B cell (primary cell): ENCODE results near the gene ABLIM3. TPM values are rescaled to one million over a fixed set of nuclear protein-coding genes. Genes with fewer than 3 reads are reported as not detected.

Experiments used
- ATAC-seq: fragments of 200-7000 bp; cut with Tn5 transposase; one replicate; pipeline ENCODE4 v1.10.0; 2021; ENCODE audit warnings: low read depth, mild to moderate bottlenecking, moderate number of reproducible peaks, moderate library complexity
- CTCF ChIA-PET: fragments of 350-600 bp; sonication (Branson Sonifier 250); formaldehyde crosslinking; loops from one replicate; lab custom pipeline; 2021; ENCODE audit warnings: antibody characterized with exemption, inconsistent platforms; lab: Charles Lee
- POLR2A ChIA-PET: fragments of 350-600 bp; sonication (Branson Sonifier 250); formaldehyde crosslinking; loops from one replicate; lab custom pipeline; 2021; ENCODE audit warnings: antibody characterized with exemption; lab: Charles Lee
- DNase-seq: peaks from one replicate; pipeline ENCODE4 v3.0.0; 2013
- H2AFZ ChIP-seq: 2 replicates; pipeline ENCODE4 v1.6.1; 2012; ENCODE audit warnings: mild to moderate bottlenecking, low read depth, low read length; ENCODE audit not compliant: insufficient read depth, poor library complexity, severe bottlenecking
- H3K27ac ChIP-seq, 2 donors: 1 replicate in 1 of 2; 2 replicates in 1 of 2; pipeline ENCODE4 v1.5.1; 2012 to 2013; ENCODE audit warnings: low read length in 2 of 2, mild to moderate bottlenecking in 2 of 2, moderate library complexity in 1 of 2
- H3K27me3 ChIP-seq, 4 experiments: fragments of 200-600 bp in 1 of 4; sonication (generic) in 1 of 4; replicated peaks in 1 of 4; 1 replicate in 2 of 4; 2 replicates in 2 of 4; pipeline versions ENCODE4 v1.6.1 to v1.7.0; 2013 to 2016; ENCODE audit warnings: low read length in 3 of 4, mild to moderate bottlenecking in 2 of 4, mixed read lengths in 1 of 4, moderate library complexity in 1 of 4; ENCODE audit not compliant: insufficient read depth in 4 of 4, control insufficient read depth in 3 of 4; ENCODE audit errors: control extremely low read depth in 1 of 4
- H3K36me3 ChIP-seq, 2 experiments: replicated peaks in 1 of 2; 1 replicate in 1 of 2; 2 replicates in 1 of 2; pipeline versions ENCODE4 v1.6.1 to v1.7.1; 2013; ENCODE audit warnings: low read length in 1 of 2; ENCODE audit not compliant: insufficient read depth in 2 of 2, control insufficient read depth in 1 of 2; ENCODE audit errors: control extremely low read depth in 1 of 2, extremely low read depth in 1 of 2
- H3K4me1 ChIP-seq, 2 donors: fragments of 200-600 bp in 1 of 2; sonication (generic) in 1 of 2; 1 replicate in 1 of 2; 2 replicates in 1 of 2; pipeline versions ENCODE4 v1.5.1 to v1.6.1; 2013 to 2017; ENCODE audit warnings: low read length in 2 of 2; ENCODE audit not compliant: control insufficient read depth in 2 of 2, insufficient read depth in 2 of 2
- H3K4me2 ChIP-seq: replicated peaks from 2 replicates; pipeline ENCODE3; 2012; ENCODE audit warnings: mild to moderate bottlenecking, low read depth, low read length; ENCODE audit not compliant: poor library complexity, severe bottlenecking
- H3K4me3 ChIP-seq, 5 experiments: fragments of 200-600 bp in 1 of 5; sonication (generic) in 1 of 5; 1 replicate in 3 of 5; 2 replicates in 2 of 5; pipeline versions ENCODE4 v1.5.1 to v1.7.0; 2011 to 2016; ENCODE audit warnings: low read length in 4 of 5, mild to moderate bottlenecking in 4 of 5, low read depth in 2 of 5, control low read depth in 1 of 5, moderate library complexity in 1 of 5; ENCODE audit not compliant: insufficient read depth in 1 of 5; ENCODE audit errors: control extremely low read depth in 1 of 5, extremely low read depth in 1 of 5
- H3K79me2 ChIP-seq: fragments of 200-600 bp; sonication (generic); one replicate; pipeline ENCODE4 v1.6.0; 2016; ENCODE audit warnings: low read length; ENCODE audit not compliant: control insufficient read depth, insufficient read depth
- H3K9ac ChIP-seq: fragments of 200-600 bp; sonication (generic); 2 replicates; pipeline ENCODE4 v1.6.1; 2017; ENCODE audit warnings: mild to moderate bottlenecking, low read length, moderate library complexity
- H3K9me3 ChIP-seq, 3 donors: one replicate each; pipeline versions ENCODE4 v1.6.1 to v1.7.1; 2013; ENCODE audit warnings: low read length in 2 of 3; ENCODE audit not compliant: control insufficient read depth in 2 of 3, insufficient read depth in 1 of 3; ENCODE audit errors: control extremely low read depth in 1 of 3
- H4K20me1 ChIP-seq: 2 replicates; pipeline ENCODE4 v1.6.0; 2012; ENCODE audit warnings: mild to moderate bottlenecking, low read length; ENCODE audit not compliant: insufficient read depth, control insufficient read depth, poor library complexity, severe bottlenecking
- H3K27ac Mint-ChIP-seq: one replicate; pipeline ENCODE4 v1.8.0; 2021; ENCODE audit warnings: mixed read lengths
- H3K27me3 Mint-ChIP-seq: one replicate; pipeline ENCODE4 v1.8.0; 2021; ENCODE audit warnings: mixed read lengths
- H3K4me1 Mint-ChIP-seq: one replicate; pipeline ENCODE4 v1.8.0; 2021; ENCODE audit warnings: mixed read lengths
- H3K4me3 Mint-ChIP-seq: one replicate; pipeline ENCODE4 v1.8.0; 2021; ENCODE audit warnings: mixed read lengths
- H3K9me3 Mint-ChIP-seq: one replicate; pipeline ENCODE4 v1.8.0; 2022; ENCODE audit warnings: mixed read lengths; ENCODE audit not compliant: insufficient read depth
- CTCF ChIP-seq: fragments of 200-600 bp; IDR thresholded peaks from one replicate; pipeline ENCODE4 v1.8.0; 2022; ENCODE audit warnings: antibody characterized with exemption, mild to moderate bottlenecking
- EZH2 ChIP-seq: IDR thresholded peaks from 2 replicates; pipeline ENCODE4 v1.6.1; 2012; ENCODE audit warnings: borderline replicate concordance, low read depth, mild to moderate bottlenecking, moderate library complexity, low read length; ENCODE audit not compliant: insufficient read depth, poor library complexity, severe bottlenecking
- WGBS: methylation state at CpG from one replicate; pipeline ENCODE4 v1.1.5; 2013; ENCODE audit warnings: missing lambda C conversion rate; ENCODE audit not compliant: insufficient coverage; 5-methylcytosine and 5-hydroxymethylcytosine counted together
- intact Hi-C: fragments of 100-400 bp; cut with micrococcal nuclease; formaldehyde crosslinking; loops from one replicate; pipeline ENCODE4 v1.10.0; 2022
- polyA plus RNA-seq: library from polyadenylated mRNA; depleted of rRNA; stranded (reverse); fragments of >200 nt; gene quantifications from 2 replicates; pipeline ENCODE4 v1.2.3, GENCODE V29; 2012
- total RNA-seq, 2 donors: library from RNA; stranded (reverse); fragments of 120-200 nt in 1 of 2; gene quantifications; 1 replicate in 1 of 2; 2 replicates in 1 of 2; pipeline versions ENCODE4 v1.2.3 to v1.2.4, GENCODE V29; 2013 to 2022

ABLIM3 gene
- total and polyA plus RNA-seq, 2 donors (not counting 1 experiment from before 2014, with no cell fraction given) = not detected

GRCh38 chr5:149153751-149154610, 12.7 kb downstream of the ABLIM3 start:
- Histone ChIP-seq H3K79me2 (no peaks in the 10 kb centered on the region), H3K4me1 (no peaks in the 10 kb centered on the region), H2AFZ (no peak overlapping the region), H3K9me3 (no peaks in the 10 kb centered on the region), H3K4me3 (no peak overlapping the region), H4K20me1 (no peaks in the 10 kb centered on the region), H3K36me3 (no peaks in the 10 kb centered on the region), H3K27ac (no peak overlapping the region), H3K27me3 (peaks cover 0 to 5% (median 1%) of the 10 kb centered on the region in 4 experiments), H3K9ac (no peak overlapping the region), H3K4me2 (no peak overlapping the region)
- Mint-ChIP-seq H3K4me3 (no peak overlapping the region), H3K27me3 (peaks cover 33% of the 10 kb centered on the region), H3K27ac (no peak overlapping the region), H3K4me1 (no peaks in the 10 kb centered on the region), H3K9me3 (no peaks in the 10 kb centered on the region)
- TF ChIP-seq EZH2 = no peak
- TF ChIP-seq CTCF = no peak
- ChIA-PET CTCF (no interaction called here), POLR2A (no interaction called here)
- WGBS = 82% methylated on average over 4 of the region's 8 CpGs
- ATAC-seq (no peak), DNase-seq (no peak)
- intact Hi-C loops = no loop called here

DNA sequence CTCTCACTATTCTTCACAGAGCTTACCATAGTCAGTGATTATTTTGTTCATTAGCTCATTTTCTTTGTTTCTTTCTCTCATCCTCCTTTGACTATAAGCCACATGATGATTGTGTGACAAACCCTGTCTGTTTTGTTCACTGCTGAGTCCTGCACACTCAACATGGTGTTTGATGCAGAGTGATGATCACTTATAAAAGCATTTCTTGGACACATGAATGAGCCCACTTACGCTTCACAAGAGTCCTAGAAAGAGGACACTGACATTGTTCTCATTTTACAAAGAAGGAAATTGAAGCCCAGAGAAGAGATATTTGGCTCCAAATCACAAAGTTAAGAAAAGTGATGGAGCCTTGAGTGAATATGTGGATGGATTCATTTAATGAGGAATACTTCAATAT, 13.4 kb downstream of the ABLIM3 start:
- Histone ChIP-seq H3K27ac (no peak overlapping the region), H3K4me1 (no peaks in the 10 kb centered on the region), H2AFZ (no peak overlapping the region), H4K20me1 (no peaks in the 10 kb centered on the region), H3K27me3 (peaks cover 0 to 5% (median 1%) of the 10 kb centered on the region in 4 experiments), H3K4me2 (no peak overlapping the region), H3K9me3 (no peaks in the 10 kb centered on the region), H3K36me3 (no peaks in the 10 kb centered on the region), H3K79me2 (no peaks in the 10 kb centered on the region), H3K4me3 (no peak overlapping the region), H3K9ac (no peak overlapping the region)
- Mint-ChIP-seq H3K27ac (no peak overlapping the region), H3K4me1 (no peaks in the 10 kb centered on the region), H3K9me3 (no peaks in the 10 kb centered on the region), H3K4me3 (no peak overlapping the region), H3K27me3 (peaks cover 34% of the 10 kb centered on the region)
- no CpG with 5 or more reads among the region's 1 CpG for WGBS
- DNase-seq (no peak), ATAC-seq (no peak)
- ChIA-PET POLR2A (no interaction called here), CTCF (no interaction called here)
- TF ChIP-seq CTCF (no peak), EZH2 (no peak)
- intact Hi-C loops = no loop called here
